Upper lobe of left lung (tissue), 6 donors: ENCODE data around the gene CNST. TPM values are rescaled to one million over a fixed set of nuclear protein-coding genes. Genes with fewer than 3 reads are reported as not detected.

Experiments used
- ATAC-seq, 2 donors: fragments of 200-7000 bp; cut with Tn5 transposase; one replicate each; pipeline ENCODE4 v1.9.1; 2022; ENCODE audit warnings: mild to moderate bottlenecking in 2 of 2, moderate library complexity in 2 of 2; ENCODE audit not compliant: low FRiP score in 2 of 2
- DNase-seq, 2 donors: peaks; one replicate each; pipeline ENCODE4 v3.0.0-alpha.2; 2019 to 2020
- H3K27ac ChIP-seq, 4 donors: fragments of 200-600 bp; sonication (generic); one replicate each; pipeline ENCODE4 v1.5.1; 2016 to 2019
- H3K27me3 ChIP-seq, 4 donors: fragments of 200-600 bp; sonication (generic); one replicate each; pipeline ENCODE4 v1.5.1; 2017 to 2019
- H3K36me3 ChIP-seq, 4 donors: fragments of 200-600 bp; sonication (generic); one replicate each; pipeline ENCODE4 v1.5.1; 2016 to 2019
- H3K4me1 ChIP-seq, 4 donors: fragments of 200-600 bp; sonication (generic); one replicate each; pipeline ENCODE4 v1.5.1; 2018 to 2019
- H3K4me3 ChIP-seq, 4 donors: fragments of 200-600 bp; sonication (generic); one replicate each; pipeline ENCODE4 v1.5.1; 2017 to 2019; ENCODE audit warnings: mild to moderate bottlenecking in 2 of 4, moderate library complexity in 1 of 4
- H3K9me3 ChIP-seq, 4 donors: fragments of 200-600 bp; sonication (generic); one replicate each; pipeline ENCODE4 v1.5.1; 2018 to 2019
- CTCF ChIP-seq, 6 experiments: fragments of 450-650 bp in 4 of 6; fragments of 200-600 bp in 2 of 6; sonication (generic) in 2 of 6; IDR thresholded peaks; one replicate each; pipeline ENCODE4 v1.5.1; 2016 to 2019; ENCODE audit warnings: antibody characterized with exemption in 6 of 6
- EP300 ChIP-seq, 4 donors: sonication (generic); formaldehyde crosslinking; IDR thresholded peaks; one replicate each; pipeline ENCODE4 v1.5.1; 2017; ENCODE audit warnings: antibody characterized with exemption in 4 of 4, control low read depth in 2 of 4
- POLR2A ChIP-seq, 4 donors: fragments of 450-650 bp; IDR thresholded peaks; one replicate each; pipeline ENCODE4 v1.5.1; 2016 to 2017; ENCODE audit warnings: antibody characterized with exemption in 4 of 4, mild to moderate bottlenecking in 2 of 4
- POLR2AphosphoS5 ChIP-seq, 2 donors: sonication (generic); formaldehyde crosslinking; IDR thresholded peaks; one replicate each; pipeline ENCODE4 v1.5.1; 2017; ENCODE audit warnings: antibody characterized with exemption in 2 of 2
- WGBS, 2 donors: methylation state at CpG; one replicate each; pipeline ENCODE4 v1.1.5; 2017 to 2018; 5-methylcytosine and 5-hydroxymethylcytosine counted together
- total RNA-seq, 6 donors: library from RNA; depleted of rRNA in 4 of 6; stranded (reverse); fragments of >200 nt in 4 of 6; gene quantifications; one replicate each; pipeline versions ENCODE4 v1.1.0 to v1.2.1, GENCODE V29; 2016 to 2021
- donor health status: DM: no; HTN: no; CAD: no; lungs with moderate emphysema.
- donor health status: DM: no; HTN: yes; CAD: no; lungs with severe emphysema.

The CNST gene
- total RNA-seq, 6 donors from 2014 or later = 22.1 to 40.1 (median 29.2) TPM

- Histone ChIP-seq H3K4me1 (no peaks in the 10 kb centered on the region), H3K4me3 (no peak overlapping the region), H3K27ac (no peak overlapping the region), H3K36me3 (peaks cover 3 to 40% (median 16%) of the 10 kb centered on the region in 4 donors), H3K9me3 (no peaks in the 10 kb centered on the region), H3K27me3 (no peaks in the 10 kb centered on the region)
- 89% methylated on average over 5 of the region's 5 CpGs for WGBS, 2 donors
- no peak for ATAC-seq
- DNase-seq = no peak
- no peak for TF ChIP-seq EP300 (IDR thresholded peaks at IDR 0.05)
- TF ChIP-seq POLR2A (IDR thresholded peaks at IDR 0.05) = no peak
- TF ChIP-seq POLR2AphosphoS5 (IDR thresholded peaks at IDR 0.05) = no peak
- TF ChIP-seq CTCF (IDR thresholded peaks at IDR 0.05) = no peak
Observed at GRCh38 chr1:246667773-246668172, 101.5 kb downstream of the CNST start.

- peaks cover 0 to 39% (median 16%) of the 10 kb centered on the region in 4 donors for H3K36me3 ChIP-seq
- H3K4me1 ChIP-seq = no peaks in the 10 kb centered on the region
- H3K9me3 ChIP-seq = no peaks in the 10 kb centered on the region
- WGBS, 2 donors = 88 to 94% methylated on average over 6 of the region's 6 CpGs
- ATAC-seq (no peak), DNase-seq (no peak)
- no peak overlapping the region for H3K27ac ChIP-seq
- H3K27me3 ChIP-seq = no peaks in the 10 kb centered on the region
- no peak overlapping the region for H3K4me3 ChIP-seq
- TF ChIP-seq EP300 (IDR thresholded peaks at IDR 0.05) (no peak), POLR2A (IDR thresholded peaks at IDR 0.05) (no peak), CTCF (IDR thresholded peaks at IDR 0.05) (no peak), POLR2AphosphoS5 (IDR thresholded peaks at IDR 0.05) (no peak)
Observed at GRCh38 chr1:246669659-246670058, 103.4 kb downstream of the CNST start.

DNA sequence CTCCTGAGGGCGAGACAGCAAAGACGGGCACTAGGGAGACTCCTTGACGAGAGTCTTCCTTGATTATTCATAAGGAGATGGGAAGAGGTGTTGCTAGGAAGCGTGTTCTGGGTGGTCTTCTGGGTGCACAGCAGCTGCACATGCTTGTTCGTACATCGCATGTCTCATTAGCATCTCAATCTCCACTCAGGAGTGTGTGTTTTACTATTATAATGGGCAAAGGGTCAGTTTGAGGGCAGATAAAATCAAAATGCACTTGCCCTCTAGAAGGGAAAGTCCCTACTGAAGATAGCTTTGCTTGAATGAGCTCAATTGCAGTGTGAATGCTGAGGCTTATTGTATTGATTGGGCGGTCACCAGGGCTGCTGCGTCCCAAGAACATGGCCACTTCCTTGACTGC lies 107.8 kb downstream of the CNST start:
- WGBS, 2 donors = 89 to 96% methylated on average over 8 of the region's 8 CpGs
- Histone ChIP-seq H3K4me1 (no peaks in the 10 kb centered on the region), H3K4me3 (no peak overlapping the region), H3K27ac (no peak overlapping the region), H3K27me3 (no peaks in the 10 kb centered on the region), H3K9me3 (no peaks in the 10 kb centered on the region), H3K36me3 (peaks cover 0 to 9% (median under 1%) of the 10 kb centered on the region in 4 donors)
- TF ChIP-seq POLR2AphosphoS5 (IDR thresholded peaks at IDR 0.05) (no peak), POLR2A (IDR thresholded peaks at IDR 0.05) (no peak), EP300 (IDR thresholded peaks at IDR 0.05) (no peak)
- ATAC-seq = no peak
- no peak for DNase-seq

DNA sequence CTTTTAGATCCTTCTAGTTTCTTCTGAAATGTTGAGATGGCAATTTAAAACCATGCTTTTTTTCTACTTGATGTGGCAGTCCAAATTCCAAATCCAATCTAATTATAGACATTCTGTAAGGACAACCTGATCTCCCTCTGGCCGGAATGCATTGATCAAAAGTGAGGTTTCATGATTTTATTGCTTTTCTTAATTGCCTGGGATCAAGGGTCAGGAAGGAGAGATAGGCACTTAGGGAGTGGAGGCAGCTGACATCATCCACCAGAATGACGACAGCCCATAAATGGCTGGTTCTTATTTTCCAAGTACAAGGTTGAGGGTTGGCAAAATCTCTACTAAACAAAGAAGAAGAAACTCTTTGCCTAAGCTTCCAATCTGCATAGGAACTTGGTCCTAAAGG lies 111.6 kb downstream of the CNST start:
- ATAC-seq (no peak), DNase-seq (no peak)
- 76 to 81% methylated on average over 2 of the region's 2 CpGs for WGBS, 2 donors

More for the DNA sequence above, 111.6 kb downstream of the CNST start:
- TF ChIP-seq CTCF (IDR thresholded peaks at IDR 0.05) = no peak
- no peak for TF ChIP-seq POLR2A (IDR thresholded peaks at IDR 0.05)
- no peak for TF ChIP-seq EP300 (IDR thresholded peaks at IDR 0.05)
- TF ChIP-seq POLR2AphosphoS5 (IDR thresholded peaks at IDR 0.05) = no peak
- Histone ChIP-seq H3K27ac (no peak overlapping the region), H3K4me1 (peaks cover 0 to 3% (median 0%) of the 10 kb centered on the region in 4 donors), H3K36me3 (no peaks in the 10 kb centered on the region), H3K27me3 (no peaks in the 10 kb centered on the region), H3K4me3 (no peak overlapping the region), H3K9me3 (no peaks in the 10 kb centered on the region)
